Measurements from ENCODE around the gene ARHGAP40.
"Not testable (repeated sequence)": the region's sequence is repeated elsewhere in the genome, so short reads cannot be mapped to it uniquely, and the experiment has no call there.

The ARHGAP40 gene

DNA sequence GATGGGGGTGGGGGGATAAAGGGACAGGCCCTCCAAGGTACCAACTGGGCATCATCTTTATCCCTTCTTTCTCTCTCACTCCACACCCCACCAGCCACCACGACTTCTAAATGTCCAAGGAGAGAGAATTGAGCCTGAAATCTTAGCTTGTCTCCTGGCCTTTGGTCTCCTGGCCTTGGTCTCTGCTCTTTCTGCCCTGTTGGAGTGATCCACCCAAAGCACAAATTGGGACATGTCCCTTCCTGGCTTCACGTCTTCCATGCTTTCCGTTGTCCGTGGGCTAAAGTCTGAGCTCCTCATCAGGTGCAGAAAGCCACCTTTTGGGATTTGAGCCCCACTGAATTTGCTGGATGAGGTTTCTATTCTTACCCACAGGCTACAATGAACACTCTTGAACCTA is 12.3 kb upstream of the ARHGAP40 start:
- no peak for DNase-seq

DNA sequence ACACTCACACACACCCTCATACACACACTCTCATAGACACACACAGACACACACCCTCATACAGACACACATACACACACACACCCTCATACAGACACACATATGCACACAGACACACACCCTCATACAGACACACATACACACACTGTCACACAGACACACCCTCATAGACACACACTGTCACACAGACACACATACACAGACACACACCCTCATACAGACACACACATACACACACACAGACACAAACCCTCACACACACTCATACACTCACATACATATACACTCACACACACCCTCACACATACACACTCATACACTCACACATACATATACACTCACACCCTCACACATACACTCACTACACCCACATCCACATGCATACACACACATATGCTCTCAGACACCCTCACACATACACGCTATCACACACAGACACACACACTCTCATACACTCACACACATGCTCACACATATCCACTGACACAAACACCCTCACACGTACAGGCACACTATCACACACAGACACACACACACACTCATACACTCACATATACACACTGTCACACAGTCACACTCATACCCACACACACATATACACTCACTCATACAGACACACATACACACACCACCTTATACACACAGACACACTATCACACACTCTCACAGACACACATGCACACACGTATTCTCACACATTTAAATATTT is 11.5 kb upstream of the ARHGAP40 start:
- DNase-seq, result no peak

DNA sequence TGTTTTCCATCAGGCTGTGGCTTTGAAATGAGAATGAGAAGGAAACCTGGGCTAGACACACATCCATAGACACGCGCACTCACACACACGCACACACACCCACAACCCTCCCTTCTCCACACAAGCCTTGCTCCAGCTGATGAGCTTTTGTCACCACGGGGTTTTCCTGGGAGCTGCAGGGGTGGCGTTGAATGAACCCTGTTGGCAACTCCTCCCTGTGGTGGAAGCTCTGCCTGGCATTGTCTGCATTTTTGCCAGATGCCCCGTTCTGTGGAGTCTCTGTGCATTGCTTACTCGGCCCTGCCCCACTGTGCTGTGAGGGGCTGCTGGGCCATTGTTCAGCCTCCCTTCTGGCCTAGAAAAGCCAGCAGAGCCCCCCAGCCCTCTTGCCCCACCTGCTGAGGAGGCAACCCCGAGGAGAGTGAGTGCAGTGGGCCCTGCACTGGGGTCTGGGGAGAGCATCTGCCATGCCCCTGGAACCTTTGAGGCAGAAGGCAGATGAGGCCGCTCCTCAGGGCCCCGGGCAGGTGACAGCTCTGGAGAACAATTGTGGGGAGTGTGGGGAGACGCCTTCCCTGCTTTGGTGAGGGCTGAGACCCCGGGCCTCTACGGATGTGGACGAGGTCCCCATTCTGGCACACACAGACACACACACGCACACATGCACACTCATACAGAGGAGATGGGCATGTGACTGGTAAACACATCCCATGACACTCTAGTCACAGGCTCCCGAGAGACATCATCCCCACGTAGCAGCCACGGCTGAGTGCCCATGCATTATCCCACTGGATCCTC is 10.7 kb upstream of the ARHGAP40 start:
- DNase-seq, result no peak

DNA sequence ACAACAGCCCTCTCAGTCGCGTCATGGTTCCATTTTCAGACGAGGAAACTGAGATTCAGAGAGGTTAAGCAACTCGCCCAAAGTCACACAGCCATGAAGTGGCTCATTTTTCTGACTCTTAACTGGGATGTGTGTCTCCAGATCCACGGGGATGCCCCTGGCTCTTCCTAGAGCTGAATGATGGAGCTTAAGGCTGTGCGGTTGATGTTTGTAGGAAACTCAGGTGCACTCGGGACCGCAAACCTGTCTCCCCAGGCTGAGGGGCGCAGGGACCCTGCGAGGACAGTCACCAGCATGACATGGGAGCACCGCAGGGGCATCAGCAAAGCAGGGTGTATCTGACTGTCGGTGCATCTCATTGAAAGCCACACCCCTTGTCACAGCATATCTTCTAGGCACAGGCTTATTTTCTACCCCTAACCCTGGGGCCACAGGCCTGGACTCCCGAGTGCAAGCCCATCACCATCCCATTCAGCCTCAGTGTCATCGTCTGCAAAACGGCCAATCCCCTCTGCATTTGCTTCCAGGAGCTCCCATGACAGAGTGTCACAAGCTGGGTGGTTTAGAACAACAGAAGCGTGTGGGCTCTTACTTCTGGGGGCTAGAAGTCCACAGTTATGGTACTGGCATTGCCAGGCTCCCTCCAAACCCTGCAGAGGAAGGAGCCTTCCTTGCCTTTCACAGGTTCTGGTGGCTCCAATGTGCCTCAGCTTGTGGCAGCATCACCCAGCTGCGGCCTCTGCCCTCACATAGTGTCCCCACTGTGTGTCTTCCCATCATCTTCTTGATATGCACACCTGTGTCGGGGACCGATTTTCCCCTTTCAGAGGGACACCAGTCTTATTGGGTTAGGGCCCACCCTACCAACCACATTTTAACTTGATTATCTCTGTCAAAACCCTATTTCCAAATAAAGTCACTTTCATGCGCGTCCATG is 9.9 kb upstream of the ARHGAP40 start:
- DNase-seq, result no peak

DNA sequence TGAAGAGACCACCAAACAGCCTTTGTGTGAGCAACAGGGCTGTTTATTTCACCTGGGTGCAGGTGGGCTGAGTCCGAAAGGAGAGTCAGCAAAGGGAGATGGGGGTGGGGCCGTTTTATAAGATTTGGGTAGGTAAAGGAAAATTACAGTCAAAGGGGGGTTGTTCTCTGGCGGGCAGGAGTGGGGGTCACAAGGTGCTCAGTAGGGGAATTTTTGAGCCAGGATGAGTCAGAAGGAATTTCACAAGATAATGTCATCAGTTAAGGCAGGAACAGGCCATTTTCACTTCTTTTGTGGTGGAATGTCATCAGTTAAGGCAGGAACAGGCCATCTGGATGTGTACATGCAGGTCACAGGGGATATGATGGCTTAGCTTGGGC is 9.2 kb upstream of the ARHGAP40 start:
- not testable (repeated sequence) for DNase-seq

GRCh38 chr20:38594281-38594680 is 7.3 kb upstream of the ARHGAP40 start:
- not testable (repeated sequence) for DNase-seq

GRCh38 chr20:38595886-38596285 is 5.7 kb upstream of the ARHGAP40 start:
- not testable (repeated sequence) for DNase-seq

GRCh38 chr20:38599410-38599882 is 2.2 kb upstream of the ARHGAP40 start:
- no peak for DNase-seq

- no peak for DNase-seq
Measured at GRCh38 chr20:38600057-38600456, 1.6 kb upstream of the ARHGAP40 start.

DNA sequence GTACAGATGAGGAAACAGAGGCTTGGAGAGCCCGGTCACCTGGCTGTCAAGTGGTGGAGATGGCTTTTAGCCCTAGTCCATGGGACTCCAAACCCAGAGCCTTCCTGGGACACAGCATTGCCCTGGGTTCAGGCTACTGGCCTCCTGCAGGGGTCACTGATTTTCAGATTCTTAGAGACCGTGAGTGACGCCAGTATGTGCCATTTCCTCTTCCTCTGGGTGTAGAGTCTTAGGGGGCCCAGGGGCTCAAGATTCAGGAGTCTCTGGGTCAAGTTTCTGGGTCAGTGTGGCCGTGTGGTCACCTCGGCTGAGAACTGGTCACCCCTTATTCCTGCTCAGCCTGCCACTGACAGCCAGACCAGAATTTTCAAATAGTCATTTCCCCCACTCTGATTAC is 574 bp downstream of the ARHGAP40 start:
- DNase-seq, result no peak

GRCh38 chr20:38603286-38603685 is 1.7 kb downstream of the ARHGAP40 start:
- no peak for DNase-seq

GRCh38 chr20:38604873-38605303 is 3.3 kb downstream of the ARHGAP40 start:
- DNase-seq, result no peak

- DNase-seq, result no peak
Measured at GRCh38 chr20:38607351-38607750, 5.7 kb downstream of the ARHGAP40 start.

GRCh38 chr20:38608188-38608587 is 6.6 kb downstream of the ARHGAP40 start:
- no peak for DNase-seq

GRCh38 chr20:38609815-38610214 is 8.2 kb downstream of the ARHGAP40 start:
- DNase-seq, result peak; percentile 28

DNA sequence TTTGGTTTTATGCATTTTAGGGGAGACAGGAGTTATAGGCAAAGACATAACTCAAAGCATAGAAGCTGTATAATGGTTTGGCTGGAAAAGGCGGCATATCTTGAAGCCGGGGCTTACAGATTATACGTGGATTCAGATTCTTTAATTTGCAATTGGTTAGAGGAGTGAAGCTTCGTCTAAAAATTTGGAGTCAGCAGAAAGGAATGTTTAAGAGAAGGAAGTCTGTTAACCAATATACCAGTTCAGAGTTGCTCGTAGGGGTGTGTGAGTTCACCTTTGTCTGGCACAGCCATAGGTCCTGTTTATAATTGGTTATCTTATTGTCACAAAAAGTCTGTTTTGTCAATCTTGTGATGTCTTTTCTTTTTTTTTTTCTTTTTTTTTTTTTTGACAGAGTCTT is 8.9 kb downstream of the ARHGAP40 start:
- no peak for DNase-seq

GRCh38 chr20:38612751-38613515 is 11.3 kb downstream of the ARHGAP40 start:
- no peak for DNase-seq

GRCh38 chr20:38615283-38615682 is 13.7 kb downstream of the ARHGAP40 start:
- DNase-seq, result no peak

GRCh38 chr20:38616457-38616856 is 14.8 kb downstream of the ARHGAP40 start:
- no peak for DNase-seq

DNA sequence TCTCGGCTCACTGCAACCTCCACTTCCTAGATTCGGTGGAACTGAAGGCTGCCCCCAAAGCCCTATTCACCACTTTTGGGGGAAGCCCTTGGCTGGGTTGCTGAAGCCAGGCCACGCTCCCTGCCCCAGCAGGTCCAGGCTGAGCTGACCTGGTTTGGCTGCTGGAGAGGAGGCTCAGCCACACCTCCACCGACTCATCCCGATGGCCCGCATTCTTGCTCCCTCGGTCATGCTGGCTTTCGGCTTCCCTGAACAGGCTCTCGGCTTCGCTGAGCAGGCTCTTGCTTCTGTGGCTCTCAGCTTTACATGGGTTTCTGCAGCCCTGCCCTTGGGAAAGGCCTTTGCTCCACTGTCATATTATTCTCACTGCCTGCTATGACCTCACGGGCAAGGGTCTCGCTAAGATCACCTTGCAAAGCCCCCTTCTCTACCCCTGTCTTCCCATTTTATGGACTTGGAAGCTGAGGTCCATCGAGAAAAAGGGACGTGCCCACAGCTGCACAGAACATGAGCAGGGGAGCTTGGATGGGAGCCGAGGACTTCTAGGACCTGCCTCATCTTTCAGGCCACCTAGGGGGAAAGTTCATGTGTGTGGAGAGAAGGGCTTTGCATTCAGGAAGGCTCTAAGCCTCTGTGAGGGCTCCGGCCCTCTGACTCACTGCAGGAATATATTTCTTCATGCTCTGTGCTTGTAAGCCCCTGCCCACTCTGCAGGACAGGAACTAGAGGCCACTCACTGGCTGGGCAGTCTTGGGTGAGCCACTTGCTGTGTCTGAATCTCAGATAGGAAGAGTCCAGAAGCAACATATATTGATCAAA is 15.6 kb downstream of the ARHGAP40 start:
- DNase-seq, result no peak

GRCh38 chr20:38617830-38618196 is 16.2 kb downstream of the ARHGAP40 start:
- no peak for DNase-seq
